PC-3 (cell line): ENCODE results near the gene SCYGR5. TPM values are rescaled to one million over a fixed set of nuclear protein-coding genes. Genes with fewer than 3 reads are reported as not detected.

Experiments used
- ATAC-seq: fragments of 200-7000 bp; cut with Tn5 transposase; 2 replicates; pipeline ENCODE4 v1.9.1; 2020; ENCODE audit warnings: mild to moderate bottlenecking, moderate library complexity
- BruUV-seq: library from RNA; stranded (reverse); fragments of 400-500 nt; replicated peaks from 2 replicates; lab custom pipeline; 2021; lab: Mats Ljungman, UMichigan
- CTCF ChIA-PET: fragments of 300-600 bp; sonication (Branson Sonifier 250); formaldehyde crosslinking; loops from one replicate; lab custom pipeline; 2022; ENCODE audit warnings: antibody characterized with exemption; lab: Charles Lee
- POLR2A ChIA-PET: fragments of 300-600 bp; sonication (Branson Sonifier 250); formaldehyde crosslinking; loops from one replicate; lab custom pipeline; 2022; ENCODE audit warnings: antibody characterized with exemption; ENCODE audit not compliant: unreplicated experiment; lab: Charles Lee
- DNase-seq: peaks from one replicate; pipeline ENCODE4 v3.0.0-alpha.2; 2015
- H2AFZ ChIP-seq: fragments of 300-600 bp; sonication (generic); 2 replicates; pipeline ENCODE4 v1.6.0; 2016; ENCODE audit warnings: antibody characterized with exemption, low read length
- H3F3A ChIP-seq: fragments of 300-600 bp; sonication (generic); one replicate; pipeline ENCODE4 v1.6.0; 2017; ENCODE audit warnings: antibody characterized with exemption, low read length, control low read depth, mild to moderate bottlenecking; ENCODE audit not compliant: unreplicated experiment
- H3K27ac ChIP-seq: fragments of 300-600 bp; sonication (generic); 2 replicates; pipeline ENCODE4 v1.5.1; 2016; ENCODE audit warnings: mild to moderate bottlenecking, low read length
- H3K27me3 ChIP-seq: fragments of 300-600 bp; sonication (generic); 2 replicates; pipeline ENCODE4 v1.6.1; 2016; ENCODE audit warnings: low read length, mixed read lengths
- H3K36me3 ChIP-seq: fragments of 300-600 bp; sonication (generic); 2 replicates; pipeline ENCODE4 v1.6.1; 2016; ENCODE audit warnings: low read depth, mixed run types, low read length, mixed read lengths
- H3K4me1 ChIP-seq: fragments of 300-600 bp; sonication (generic); 2 replicates; pipeline ENCODE4 v1.5.1; 2016; ENCODE audit warnings: low read length; ENCODE audit not compliant: insufficient read depth
- H3K4me2 ChIP-seq: fragments of 300-600 bp; sonication (generic); 2 replicates; pipeline ENCODE4 v1.6.0; 2016; ENCODE audit warnings: low read length
- H3K4me3 ChIP-seq: fragments of 300-600 bp; sonication (generic); 2 replicates; pipeline ENCODE4 v1.5.1; 2016; ENCODE audit warnings: mild to moderate bottlenecking, low read length, mixed read lengths
- H3K79me2 ChIP-seq: fragments of 300-600 bp; sonication (generic); 2 replicates; pipeline ENCODE4 v1.6.1; 2017; ENCODE audit warnings: low read length, mixed read lengths
- H3K9ac ChIP-seq: fragments of 300-600 bp; sonication (generic); 2 replicates; pipeline ENCODE4 v1.6.0; 2016; ENCODE audit warnings: mild to moderate bottlenecking, low read length
- H3K9me2 ChIP-seq: fragments of 300-600 bp; sonication (generic); replicated peaks from 2 replicates; pipeline ENCODE4 v1.6.1; 2016; ENCODE audit warnings: mixed run types, low read length, mixed read lengths
- H3K9me3 ChIP-seq: fragments of 300-600 bp; sonication (generic); 2 replicates; pipeline ENCODE4 v1.6.1; 2016; ENCODE audit warnings: low read length, mixed read lengths
- H4K20me1 ChIP-seq: fragments of 300-600 bp; sonication (generic); 2 replicates; pipeline ENCODE4 v1.6.1; 2016; ENCODE audit warnings: low read length, mixed read lengths
- CTCF ChIP-seq: fragments of 300-600 bp; sonication (generic); conservative IDR thresholded peaks from 2 replicates; pipeline ENCODE4 v1.5.1; 2017; ENCODE audit warnings: antibody characterized with exemption, low read depth, mild to moderate bottlenecking, low read length
- EZH2 ChIP-seq: fragments of 300-600 bp; sonication (generic); IDR thresholded peaks from one replicate; pipeline ENCODE4 v1.6.1; 2017; ENCODE audit warnings: antibody characterized with exemption, mild to moderate bottlenecking, low read length; ENCODE audit not compliant: unreplicated experiment
- EZH2phosphoT487 ChIP-seq: fragments of 300-600 bp; sonication (generic); IDR thresholded peaks from 2 replicates; pipeline ENCODE4 v1.6.1; 2018; ENCODE audit warnings: mild to moderate bottlenecking, antibody characterized with exemption, low read length, borderline replicate concordance
- intact Hi-C: fragments of 100-400 bp; cut with micrococcal nuclease; formaldehyde crosslinking; loops from 2 replicates; pipeline ENCODE4 v1.9.0; 2023
- total RNA-seq: library from RNA; depleted of rRNA; stranded (reverse); fragments of >200 nt; gene quantifications from 2 replicates; pipeline ENCODE4 v1.2.3, GENCODE V29; 2014

Gene SCYGR5
- total RNA-seq, 1 experiment from 2014 or later, result not detected

DNA sequence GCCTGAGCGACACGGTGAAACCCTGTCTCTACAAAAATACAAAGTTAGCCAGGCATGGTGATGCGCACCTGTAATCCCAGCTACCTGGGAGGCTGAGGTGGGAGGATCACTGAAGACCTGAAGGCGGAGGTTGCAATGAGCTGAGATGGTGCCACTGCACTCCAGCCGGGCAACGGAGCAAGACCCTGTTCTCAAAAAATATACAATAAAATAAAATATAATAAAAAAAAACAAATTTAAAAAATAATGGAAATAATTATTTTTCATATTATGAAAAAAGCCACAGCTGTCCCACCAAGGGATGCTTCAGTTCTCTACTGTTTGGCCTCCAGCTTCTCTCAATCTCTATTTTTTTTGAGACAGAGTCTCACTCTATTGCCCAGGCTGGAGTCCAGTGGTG is 40.8 kb downstream of the SCYGR5 start:
- Histone ChIP-seq H3K27ac (no peak overlapping the region), H3K9me3 (no peaks in the 10 kb centered on the region), H3F3A (no peaks in the 10 kb centered on the region), H3K4me2 (no peak overlapping the region), H3K4me1 (peaks cover 22% of the 10 kb centered on the region), H4K20me1 (no peaks in the 10 kb centered on the region), H3K79me2 (no peaks in the 10 kb centered on the region), H3K36me3 (no peaks in the 10 kb centered on the region), H3K4me3 (no peak overlapping the region), H3K9me2 (no peaks in the 10 kb centered on the region), H3K9ac (no peak overlapping the region), H3K27me3 (no peaks in the 10 kb centered on the region), H2AFZ (no peak overlapping the region)
- ChIA-PET POLR2A (no interaction called here), CTCF (no interaction called here)
- DNase-seq (no peak), ATAC-seq (no peak)
- BruUV-seq, result no TSS peak
- no peak for TF ChIP-seq EZH2
- no peak for TF ChIP-seq EZH2phosphoT487
- intact Hi-C loops, result no loop called here

DNA sequence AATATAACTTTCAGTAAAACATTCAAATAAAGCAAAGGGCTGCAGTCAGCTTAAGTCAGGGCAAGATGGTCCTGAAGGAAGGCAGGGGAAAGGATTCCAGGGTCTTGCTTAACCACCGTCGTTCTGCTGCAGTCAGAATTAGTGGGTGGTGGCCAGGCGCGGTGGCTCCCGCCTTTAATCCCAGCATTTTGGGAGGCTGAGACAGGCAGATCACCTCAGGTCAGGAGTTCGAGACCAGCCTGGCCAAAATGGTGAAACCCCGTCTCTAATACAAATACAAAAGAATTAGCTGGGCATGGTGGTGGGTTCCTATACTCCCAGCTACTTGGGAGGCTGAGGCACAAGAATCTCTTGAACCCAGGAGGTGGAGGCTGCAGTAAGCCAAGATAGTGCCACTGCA is 44.4 kb downstream of the SCYGR5 start:
- Histone ChIP-seq H3K27me3 (no peaks in the 10 kb centered on the region), H3K4me2 (no peak overlapping the region), H3K27ac (no peak overlapping the region), H3K36me3 (no peaks in the 10 kb centered on the region), H3K4me1 (no peaks in the 10 kb centered on the region), H3K4me3 (no peak overlapping the region), H3K9me2 (no peaks in the 10 kb centered on the region), H4K20me1 (no peaks in the 10 kb centered on the region), H3F3A (no peaks in the 10 kb centered on the region), H3K9ac (no peak overlapping the region), H2AFZ (no peak overlapping the region), H3K9me3 (no peaks in the 10 kb centered on the region), H3K79me2 (no peaks in the 10 kb centered on the region)
- POLR2A ChIA-PET, result no interaction called here
- no TSS peak for BruUV-seq
- CTCF ChIA-PET, result no interaction called here
- no peak for ATAC-seq
- intact Hi-C loops, result no loop called here
- DNase-seq, result no peak
- TF ChIP-seq EZH2phosphoT487 (no peak), CTCF (no peak), EZH2 (no peak)

- Histone ChIP-seq H3K4me3 (no peak overlapping the region), H3K4me1 (no peaks in the 10 kb centered on the region), H3K4me2 (no peak overlapping the region), H3K27ac (no peak overlapping the region), H3K9me3 (no peaks in the 10 kb centered on the region), H3K79me2 (no peaks in the 10 kb centered on the region), H3K9ac (no peak overlapping the region), H2AFZ (no peak overlapping the region), H3K27me3 (no peaks in the 10 kb centered on the region), H4K20me1 (no peaks in the 10 kb centered on the region), H3K9me2 (no peaks in the 10 kb centered on the region), H3K36me3 (no peaks in the 10 kb centered on the region), H3F3A (no peaks in the 10 kb centered on the region)
- ATAC-seq (no peak), DNase-seq (no peak)
- TF ChIP-seq EZH2 (no peak), EZH2phosphoT487 (no peak), CTCF (no peak)
- ChIA-PET CTCF (no interaction called here), POLR2A (no interaction called here)
- BruUV-seq, result no TSS peak
- intact Hi-C loops, result no loop called here
Observed at GRCh38 chr2:227713291-227713690, 46.7 kb downstream of the SCYGR5 start.
